DOHH2 (cell line): ENCODE results near the gene TNRC6C.
A peak's percentile ranks its signal among the peaks of the same experiment; 100 is the strongest.

ENCODE experiments used
- H3F3A ChIP-seq: fragments of 200-600 bp; sonication (generic), shearing (Covaris generic); 2 replicates; pipeline ENCODE4 v1.6.0; 2016; ENCODE audit warnings: antibody characterized with exemption, mild to moderate bottlenecking; ENCODE audit not compliant: control insufficient read depth, insufficient read depth
- H3K27ac ChIP-seq: fragments of 200-600 bp; sonication (generic); 2 replicates; pipeline ENCODE4 v1.5.1; 2014; ENCODE audit warnings: low read depth, mild to moderate bottlenecking, low read length, moderate library complexity
- H3K27me3 ChIP-seq: fragments of 200-600 bp; sonication (generic); 2 replicates; pipeline ENCODE4 v1.6.1; 2014; ENCODE audit warnings: mild to moderate bottlenecking, low read length, mixed read lengths; ENCODE audit not compliant: control insufficient read depth
- H3K36me3 ChIP-seq: fragments of 200-600 bp; sonication (generic); 2 replicates; pipeline ENCODE4 v1.6.1; 2014; ENCODE audit warnings: mild to moderate bottlenecking, low read length, moderate library complexity, mixed read lengths; ENCODE audit not compliant: control insufficient read depth
- H3K4me1 ChIP-seq: fragments of 200-600 bp; sonication (generic); 2 replicates; pipeline ENCODE4 v1.6.1; 2014; ENCODE audit warnings: mild to moderate bottlenecking, low read length, mixed read lengths; ENCODE audit not compliant: control insufficient read depth
- H3K4me2 ChIP-seq: fragments of 200-600 bp; sonication (generic); 2 replicates; pipeline ENCODE4 v1.6.0; 2014; ENCODE audit warnings: mild to moderate bottlenecking, low read length, moderate library complexity
- H3K4me3 ChIP-seq: fragments of 200-600 bp; sonication (generic); 2 replicates; pipeline ENCODE4 v1.5.1; 2014; ENCODE audit warnings: mild to moderate bottlenecking, low read length, mixed read lengths
- H3K79me2 ChIP-seq: fragments of 200-600 bp; sonication (generic); 2 replicates; pipeline ENCODE4 v1.6.1; 2014; ENCODE audit warnings: mild to moderate bottlenecking, low read length, mixed read lengths; ENCODE audit not compliant: control insufficient read depth
- H3K9me2 ChIP-seq: fragments of 200-600 bp; sonication (generic); replicated peaks from 2 replicates; pipeline ENCODE4 v1.6.1; 2014; ENCODE audit warnings: mild to moderate bottlenecking, low read length, mixed read lengths; ENCODE audit not compliant: control insufficient read depth
- H3K9me3 ChIP-seq: fragments of 200-600 bp; sonication (generic); 2 replicates; pipeline ENCODE4 v1.6.1; 2014; ENCODE audit warnings: antibody characterized with exemption, low read length, mixed read lengths; ENCODE audit not compliant: control insufficient read depth, insufficient read depth
- H4K20me1 ChIP-seq: fragments of 200-600 bp; sonication (generic); 2 replicates; pipeline ENCODE4 v1.6.0; 2014; ENCODE audit warnings: low read depth, mild to moderate bottlenecking, antibody characterized with exemption, low read length, moderate library complexity; ENCODE audit not compliant: control insufficient read depth, insufficient read depth
- CTCF ChIP-seq: fragments of 200-600 bp; sonication (generic); IDR thresholded peaks from one replicate; pipeline ENCODE4 v1.5.1; 2014; ENCODE audit warnings: antibody characterized with exemption, mild to moderate bottlenecking, low read depth, low read length; ENCODE audit not compliant: poor library complexity, severe bottlenecking
- EZH2phosphoT487 ChIP-seq: fragments of 200-600 bp; sonication (generic); IDR thresholded peaks from 2 replicates; pipeline ENCODE4 v1.6.1; 2017; ENCODE audit warnings: borderline replicate concordance, mild to moderate bottlenecking, antibody characterized with exemption, low read length, moderate library complexity, mixed read lengths

TNRC6C gene

DNA sequence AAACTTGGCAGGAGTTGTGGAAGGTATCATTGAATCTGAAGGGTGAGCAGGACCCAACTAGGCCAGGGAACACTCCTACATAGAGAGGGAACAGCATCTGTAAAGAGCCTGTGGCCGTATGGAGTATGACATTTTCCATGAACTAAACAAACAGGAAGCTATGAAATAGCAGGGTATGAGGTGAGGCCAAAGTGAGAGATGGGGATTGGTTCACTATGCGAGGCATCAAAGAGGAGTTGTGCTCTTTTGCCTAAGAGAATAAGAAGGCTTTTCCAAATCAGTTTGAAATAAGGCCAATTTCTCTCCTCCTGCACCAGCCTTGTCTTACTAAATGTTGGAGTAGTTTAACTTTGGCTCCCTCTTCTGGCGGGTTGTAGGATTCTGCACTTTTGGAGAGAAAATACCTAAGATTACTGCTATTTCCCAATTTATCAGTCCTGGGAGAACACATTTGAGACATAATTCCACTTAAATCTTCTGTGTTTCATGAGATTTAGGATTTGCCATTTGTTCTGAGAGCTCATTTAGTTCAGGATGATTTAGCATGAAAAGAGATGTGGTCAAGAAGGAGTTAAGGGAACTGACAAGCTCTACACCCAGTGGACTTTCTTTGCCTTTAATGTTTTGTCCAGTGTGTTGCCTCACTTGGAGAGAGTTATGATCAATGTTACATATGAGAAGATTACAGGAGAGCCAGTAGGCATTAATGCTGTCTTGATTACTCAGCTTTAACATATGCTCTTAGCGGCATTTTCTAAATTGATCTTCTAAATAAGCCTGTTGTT lies 55.4 kb downstream of the TNRC6C start:
- TF ChIP-seq CTCF (peak; percentile 89), EZH2phosphoT487 (no peak)
- no peaks in the 10 kb centered on the region for H3K4me1 ChIP-seq
- no peaks in the 10 kb centered on the region for H3K36me3 ChIP-seq
- no peak overlapping the region for H3K4me3 ChIP-seq
- H3K9me2 ChIP-seq = no peaks in the 10 kb centered on the region
- no peaks in the 10 kb centered on the region for H3F3A ChIP-seq
- no peaks in the 10 kb centered on the region for H4K20me1 ChIP-seq
- H3K27ac ChIP-seq = no peak overlapping the region
- H3K9me3 ChIP-seq = no peaks in the 10 kb centered on the region
- H3K27me3 ChIP-seq = no peaks in the 10 kb centered on the region
- no peaks in the 10 kb centered on the region for H3K79me2 ChIP-seq
- no peak overlapping the region for H3K4me2 ChIP-seq

DNA sequence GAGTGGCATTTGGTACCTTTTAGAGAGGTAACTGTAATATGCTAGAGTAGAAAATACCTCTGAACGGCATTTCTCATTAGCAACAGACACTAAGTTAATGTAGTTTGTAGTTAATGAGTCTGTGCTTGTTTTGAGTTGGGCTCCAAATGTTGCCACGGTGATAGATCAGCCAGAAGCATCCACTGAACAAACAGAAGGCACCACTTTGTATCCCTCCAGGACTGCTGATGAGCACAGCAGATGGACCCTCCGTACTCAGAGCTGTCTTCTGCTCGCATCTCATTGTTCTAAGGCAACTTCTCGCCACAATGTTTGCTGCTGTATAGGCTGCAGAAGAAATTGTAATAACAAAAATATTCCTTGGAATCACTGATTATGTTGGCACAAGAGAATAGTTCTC lies 56.1 kb downstream of the TNRC6C start:
- H3K4me1 ChIP-seq = no peaks in the 10 kb centered on the region
- H3K9me2 ChIP-seq = no peaks in the 10 kb centered on the region
- no peaks in the 10 kb centered on the region for H3K9me3 ChIP-seq
- H4K20me1 ChIP-seq = no peaks in the 10 kb centered on the region
- H3K79me2 ChIP-seq = no peaks in the 10 kb centered on the region
- no peaks in the 10 kb centered on the region; the same call in 1 of the 2 replicates for H3F3A ChIP-seq
- H3K36me3 ChIP-seq = no peaks in the 10 kb centered on the region
- no peaks in the 10 kb centered on the region for H3K27me3 ChIP-seq
- no peak overlapping the region for H3K4me2 ChIP-seq
- H3K27ac ChIP-seq = no peak overlapping the region
- H3K4me3 ChIP-seq = no peak overlapping the region
- TF ChIP-seq EZH2phosphoT487 (no peak), CTCF (no peak)

- Histone ChIP-seq H3F3A (no peaks in the 10 kb centered on the region; the same call in 1 of the 2 replicates), H3K27me3 (no peaks in the 10 kb centered on the region), H4K20me1 (no peaks in the 10 kb centered on the region), H3K9me3 (no peaks in the 10 kb centered on the region), H3K9me2 (no peaks in the 10 kb centered on the region), H3K27ac (no peak overlapping the region), H3K36me3 (no peaks in the 10 kb centered on the region), H3K79me2 (no peaks in the 10 kb centered on the region), H3K4me1 (no peaks in the 10 kb centered on the region), H3K4me3 (no peak overlapping the region), H3K4me2 (no peak overlapping the region)
- TF ChIP-seq EZH2phosphoT487 (no peak), CTCF (no peak)
Measured at GRCh38 chr17:78016852-78017251, 58.3 kb downstream of the TNRC6C start.
